HepG2 (cell line): Measurements from ENCODE around the gene MPV17L.

Experiments used
- GATA4 ChIP-seq: sonication (generic); IDR thresholded peaks from 2 replicates; pipeline ENCODE4 v1.6.1; 2016; ENCODE audit warnings: antibody characterized with exemption, low read depth, borderline replicate concordance
- HNRNPH1 ChIP-seq: fragments of 200-400 bp; formaldehyde crosslinking; optimal IDR thresholded peaks from 2 replicates; pipeline ENCODE3; 2017; ENCODE audit warnings: mild to moderate bottlenecking, low read depth, low read length
- MYNN ChIP-seq: sonication (generic); formaldehyde crosslinking; IDR thresholded peaks from 2 replicates; pipeline ENCODE4 v1.4.0; 2020; ENCODE audit warnings: mild to moderate bottlenecking, low read depth, missing genetic modification reagents
- NCOA2 ChIP-seq: sonication (generic); formaldehyde crosslinking; IDR thresholded peaks from 2 replicates; pipeline ENCODE4 v1.8.0; 2022; ENCODE audit warnings: inconsistent platforms
- U2AF2 ChIP-seq: fragments of 200-400 bp; formaldehyde crosslinking; IDR thresholded peaks from 2 replicates; pipeline ENCODE4 v1.6.1; 2017; ENCODE audit warnings: low read depth, mild to moderate bottlenecking, low read length
- ZNF138 ChIP-seq: sonication (generic); formaldehyde crosslinking; IDR thresholded peaks from 2 replicates; pipeline ENCODE4 v1.5.0; 2020; ENCODE audit warnings: mild to moderate bottlenecking, low read depth, missing genetic modification reagents
- ZNF274 ChIP-seq: sonication (generic); formaldehyde crosslinking; IDR thresholded peaks from 2 replicates; pipeline ENCODE4 v1.5.1; 2020; ENCODE audit warnings: mild to moderate bottlenecking, missing genetic modification reagents
- ZNF431 ChIP-seq: sonication (generic); formaldehyde crosslinking; IDR thresholded peaks from 2 replicates; pipeline ENCODE4 v1.9.0; 2022; ENCODE audit warnings: missing genetic modification reagents, low read depth, mild to moderate bottlenecking, borderline replicate concordance
- ZNF501 ChIP-seq: sonication (generic); formaldehyde crosslinking; IDR thresholded peaks from 2 replicates; pipeline ENCODE4 v1.5.1; 2020; ENCODE audit warnings: mild to moderate bottlenecking, moderate library complexity, missing genetic modification reagents
- ZNF792 ChIP-seq: IDR thresholded peaks from 2 replicates; pipeline ENCODE4 v1.6.1; 2016
- TF ChIP-seq, protein P1 (sequence below): sonication (generic); formaldehyde crosslinking; IDR thresholded peaks from 2 replicates; pipeline ENCODE4 v1.8.0; 2022; ENCODE audit warnings: mild to moderate bottlenecking, missing genetic modification reagents
- TF ChIP-seq, protein P2 (sequence below): sonication (generic); formaldehyde crosslinking; IDR thresholded peaks from 2 replicates; pipeline ENCODE4 v1.5.1; 2020; ENCODE audit warnings: missing genetic modification reagents, mild to moderate bottlenecking, borderline replicate concordance
- TF ChIP-seq, protein P3 (sequence below): sonication (generic); formaldehyde crosslinking; IDR thresholded peaks from 2 replicates; pipeline ENCODE4 v1.8.0; 2022; ENCODE audit warnings: missing genetic modification reagents, low read depth, mild to moderate bottlenecking, borderline replicate concordance
- TF ChIP-seq, protein P4 (sequence below): sonication (generic); formaldehyde crosslinking; IDR thresholded peaks from 2 replicates; pipeline ENCODE4 v1.5.0; 2020; ENCODE audit warnings: mild to moderate bottlenecking, missing genetic modification reagents, moderate library complexity

DNA sequence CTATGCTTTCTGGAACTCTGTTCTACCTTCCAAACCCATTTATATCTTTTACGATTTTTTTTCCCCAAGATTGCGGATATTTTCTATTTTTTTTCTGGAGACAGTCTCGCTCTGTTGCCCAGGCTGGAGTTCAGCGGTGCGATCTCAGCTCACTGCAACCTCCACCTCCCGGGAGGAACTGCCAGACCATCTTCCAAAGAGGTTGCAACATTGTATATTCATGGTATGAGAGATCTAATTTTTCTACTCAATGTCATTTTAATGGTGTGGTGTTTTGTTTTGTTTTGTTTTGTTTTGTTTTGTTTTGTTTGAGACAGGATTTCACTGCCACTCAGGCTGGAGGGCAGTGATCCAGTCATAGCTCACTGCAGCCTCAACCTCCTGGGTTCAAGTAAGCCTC, 30.3 kb downstream of the MPV17L start:
- TF ChIP-seq ZNF138 (CRISPR knock-in tag) (no peak), ZNF431 (CRISPR knock-in tag) (no peak), ZNF792 (CRISPR knock-in tag) (no peak), HNRNPH1 (no peak), MYNN (no peak), GATA4 (no peak), ZNF501 (CRISPR knock-in tag) (no peak), NCOA2 (CRISPR knock-in tag) (no peak), U2AF2 (no peak), ZNF274 (no peak)
- TF ChIP-seq, protein P1, sequence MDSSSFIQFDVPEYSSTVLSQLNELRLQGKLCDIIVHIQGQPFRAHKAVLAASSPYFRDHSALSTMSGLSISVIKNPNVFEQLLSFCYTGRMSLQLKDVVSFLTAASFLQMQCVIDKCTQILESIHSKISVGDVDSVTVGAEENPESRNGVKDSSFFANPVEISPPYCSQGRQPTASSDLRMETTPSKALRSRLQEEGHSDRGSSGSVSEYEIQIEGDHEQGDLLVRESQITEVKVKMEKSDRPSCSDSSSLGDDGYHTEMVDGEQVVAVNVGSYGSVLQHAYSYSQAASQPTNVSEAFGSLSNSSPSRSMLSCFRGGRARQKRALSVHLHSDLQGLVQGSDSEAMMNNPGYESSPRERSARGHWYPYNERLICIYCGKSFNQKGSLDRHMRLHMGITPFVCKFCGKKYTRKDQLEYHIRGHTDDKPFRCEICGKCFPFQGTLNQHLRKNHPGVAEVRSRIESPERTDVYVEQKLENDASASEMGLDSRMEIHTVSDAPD (CRISPR knock-in tag), result no peak
- TF ChIP-seq, protein P2, sequence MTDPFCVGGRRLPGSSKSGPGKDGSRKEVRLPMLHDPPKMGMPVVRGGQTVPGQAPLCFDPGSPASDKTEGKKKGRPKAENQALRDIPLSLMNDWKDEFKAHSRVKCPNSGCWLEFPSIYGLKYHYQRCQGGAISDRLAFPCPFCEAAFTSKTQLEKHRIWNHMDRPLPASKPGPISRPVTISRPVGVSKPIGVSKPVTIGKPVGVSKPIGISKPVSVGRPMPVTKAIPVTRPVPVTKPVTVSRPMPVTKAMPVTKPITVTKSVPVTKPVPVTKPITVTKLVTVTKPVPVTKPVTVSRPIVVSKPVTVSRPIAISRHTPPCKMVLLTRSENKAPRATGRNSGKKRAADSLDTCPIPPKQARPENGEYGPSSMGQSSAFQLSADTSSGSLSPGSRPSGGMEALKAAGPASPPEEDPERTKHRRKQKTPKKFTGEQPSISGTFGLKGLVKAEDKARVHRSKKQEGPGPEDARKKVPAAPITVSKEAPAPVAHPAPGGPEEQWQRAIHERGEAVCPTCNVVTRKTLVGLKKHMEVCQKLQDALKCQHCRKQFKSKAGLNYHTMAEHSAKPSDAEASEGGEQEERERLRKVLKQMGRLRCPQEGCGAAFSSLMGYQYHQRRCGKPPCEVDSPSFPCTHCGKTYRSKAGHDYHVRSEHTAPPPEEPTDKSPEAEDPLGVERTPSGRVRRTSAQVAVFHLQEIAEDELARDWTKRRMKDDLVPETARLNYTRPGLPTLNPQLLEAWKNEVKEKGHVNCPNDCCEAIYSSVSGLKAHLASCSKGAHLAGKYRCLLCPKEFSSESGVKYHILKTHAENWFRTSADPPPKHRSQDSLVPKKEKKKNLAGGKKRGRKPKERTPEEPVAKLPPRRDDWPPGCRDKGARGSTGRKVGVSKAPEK (CRISPR knock-in tag), result no peak
- TF ChIP-seq, protein P3, sequence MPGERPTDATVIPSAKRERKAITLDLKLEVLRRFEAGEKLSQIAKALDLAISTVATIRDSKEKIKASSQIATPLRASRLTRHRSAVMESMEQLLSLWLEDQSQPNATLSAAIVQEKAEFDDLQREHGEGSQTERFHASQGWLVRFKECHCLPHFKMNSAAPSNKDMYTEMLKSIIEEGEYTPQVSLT (CRISPR knock-in tag), result no peak
- TF ChIP-seq, protein P4, sequence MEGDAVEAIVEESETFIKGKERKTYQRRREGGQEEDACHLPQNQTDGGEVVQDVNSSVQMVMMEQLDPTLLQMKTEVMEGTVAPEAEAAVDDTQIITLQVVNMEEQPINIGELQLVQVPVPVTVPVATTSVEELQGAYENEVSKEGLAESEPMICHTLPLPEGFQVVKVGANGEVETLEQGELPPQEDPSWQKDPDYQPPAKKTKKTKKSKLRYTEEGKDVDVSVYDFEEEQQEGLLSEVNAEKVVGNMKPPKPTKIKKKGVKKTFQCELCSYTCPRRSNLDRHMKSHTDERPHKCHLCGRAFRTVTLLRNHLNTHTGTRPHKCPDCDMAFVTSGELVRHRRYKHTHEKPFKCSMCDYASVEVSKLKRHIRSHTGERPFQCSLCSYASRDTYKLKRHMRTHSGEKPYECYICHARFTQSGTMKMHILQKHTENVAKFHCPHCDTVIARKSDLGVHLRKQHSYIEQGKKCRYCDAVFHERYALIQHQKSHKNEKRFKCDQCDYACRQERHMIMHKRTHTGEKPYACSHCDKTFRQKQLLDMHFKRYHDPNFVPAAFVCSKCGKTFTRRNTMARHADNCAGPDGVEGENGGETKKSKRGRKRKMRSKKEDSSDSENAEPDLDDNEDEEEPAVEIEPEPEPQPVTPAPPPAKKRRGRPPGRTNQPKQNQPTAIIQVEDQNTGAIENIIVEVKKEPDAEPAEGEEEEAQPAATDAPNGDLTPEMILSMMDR (CRISPR knock-in tag), result no peak
